CD14-positive monocyte (primary cell): Measurements from ENCODE around the gene PEMT. TPM values are rescaled to one million over a fixed set of nuclear protein-coding genes. Genes with fewer than 3 reads are reported as not detected.

ENCODE experiments used
- DNase-seq, 3 donors: peaks; one replicate each; pipeline ENCODE4 v3.0.0-alpha.2; 2011 to 2022
- H2AFZ ChIP-seq: 2 replicates; pipeline ENCODE4 v1.6.0; 2012; ENCODE audit warnings: mild to moderate bottlenecking, low read depth, low read length, inconsistent platforms; ENCODE audit not compliant: insufficient read depth, poor library complexity, severe bottlenecking
- H3K27ac ChIP-seq, 2 donors: 1 replicate in 1 of 2; 2 replicates in 1 of 2; pipeline ENCODE4 v1.5.1; 2012 to 2013; ENCODE audit warnings: low read length in 2 of 2, control low read depth in 1 of 2, inconsistent platforms in 1 of 2, low read depth in 1 of 2, mild to moderate bottlenecking in 1 of 2
- H3K27me3 ChIP-seq, 2 donors: one replicate each; pipeline versions ENCODE4 v1.6.0 to v1.6.1; 2011 to 2013; ENCODE audit warnings: low read length in 2 of 2; ENCODE audit not compliant: control insufficient read depth in 2 of 2, insufficient read depth in 2 of 2
- H3K36me3 ChIP-seq, 2 donors: replicated peaks in 1 of 2; 1 replicate in 1 of 2; 2 replicates in 1 of 2; pipeline versions ENCODE4 v1.5.1 to v1.6.1; 2012 to 2013; ENCODE audit warnings: low read length in 2 of 2, control low read depth in 1 of 2, inconsistent platforms in 1 of 2, mild to moderate bottlenecking in 1 of 2; ENCODE audit not compliant: insufficient read depth in 2 of 2, control insufficient read depth in 1 of 2
- H3K4me1 ChIP-seq, 2 donors: 1 replicate in 1 of 2; 2 replicates in 1 of 2; pipeline versions ENCODE4 v1.5.1 to v1.6.1; 2012 to 2013; ENCODE audit warnings: low read length in 2 of 2, control low read depth in 1 of 2, inconsistent platforms in 1 of 2, mild to moderate bottlenecking in 1 of 2, moderate library complexity in 1 of 2; ENCODE audit not compliant: insufficient read depth in 2 of 2, control insufficient read depth in 1 of 2
- H3K4me2 ChIP-seq: replicated peaks from 2 replicates; pipeline ENCODE3; 2012; ENCODE audit warnings: low read length, moderate library complexity, mild to moderate bottlenecking; ENCODE audit not compliant: poor library complexity, severe bottlenecking; ENCODE audit errors: extremely low read depth
- H3K4me3 ChIP-seq, 3 experiments: fragments of 200-600 bp in 1 of 3; sonication (generic) in 1 of 3; replicated peaks in 1 of 3; 1 replicate in 2 of 3; 2 replicates in 1 of 3; pipeline ENCODE4 v1.5.1; 2011 to 2013; ENCODE audit warnings: low read length in 3 of 3, mild to moderate bottlenecking in 3 of 3, control low read depth in 2 of 3, low read depth in 2 of 3, inconsistent platforms in 1 of 3, moderate library complexity in 1 of 3
- H3K79me2 ChIP-seq: 2 replicates; pipeline ENCODE4 v1.6.0; 2012; ENCODE audit warnings: mild to moderate bottlenecking, control low read depth, inconsistent platforms, low read length, moderate library complexity; ENCODE audit not compliant: insufficient read depth
- H3K9ac ChIP-seq: 2 replicates; pipeline ENCODE4 v1.6.0; 2017; ENCODE audit warnings: low read length, mild to moderate bottlenecking; ENCODE audit not compliant: insufficient read depth, poor library complexity, severe bottlenecking
- H3K9me3 ChIP-seq, 2 donors: replicated peaks in 1 of 2; 1 replicate in 1 of 2; 2 replicates in 1 of 2; pipeline versions ENCODE4 v1.5.1 to v1.6.1; 2012 to 2013; ENCODE audit warnings: low read length in 2 of 2, control low read depth in 1 of 2; ENCODE audit not compliant: control insufficient read depth in 1 of 2, insufficient read depth in 1 of 2
- H4K20me1 ChIP-seq: 2 replicates; pipeline ENCODE4 v1.6.0; 2012; ENCODE audit warnings: mild to moderate bottlenecking, low read length, control low read depth, moderate library complexity; ENCODE audit not compliant: insufficient read depth
- H3K27ac Mint-ChIP-seq, 7 donors: one replicate each; pipeline ENCODE4 v1.8.0; 2020; ENCODE audit warnings: mild to moderate bottlenecking in 7 of 7, mixed read lengths in 7 of 7, moderate library complexity in 6 of 7, inconsistent platforms in 2 of 7
- H3K27me3 Mint-ChIP-seq, 3 donors: one replicate each; pipeline ENCODE4 v1.8.0; 2021 to 2022; ENCODE audit warnings: low read depth in 3 of 3, mild to moderate bottlenecking in 3 of 3, mixed read lengths in 3 of 3, moderate library complexity in 3 of 3, inconsistent platforms in 1 of 3
- H3K36me3 Mint-ChIP-seq, 2 donors: one replicate each; pipeline ENCODE4 v1.8.0; 2020; ENCODE audit warnings: mixed read lengths in 2 of 2, inconsistent platforms in 1 of 2, mild to moderate bottlenecking in 1 of 2
- H3K4me1 Mint-ChIP-seq: one replicate; pipeline ENCODE4 v1.8.0; 2020; ENCODE audit warnings: mild to moderate bottlenecking, mixed read lengths
- H3K4me3 Mint-ChIP-seq, 2 donors: one replicate each; pipeline ENCODE4 v1.8.0; 2020; ENCODE audit warnings: mild to moderate bottlenecking in 2 of 2, mixed read lengths in 2 of 2, moderate library complexity in 1 of 2
- H3K9me3 Mint-ChIP-seq, 7 donors: one replicate each; pipeline ENCODE4 v1.8.0; 2020 to 2022; ENCODE audit warnings: mixed read lengths in 7 of 7, mild to moderate bottlenecking in 6 of 7, moderate library complexity in 6 of 7, inconsistent platforms in 2 of 7
- WGBS: methylation state at CpG from one replicate; pipeline ENCODE4 v1.1.5; 2013; ENCODE audit warnings: missing lambda C conversion rate; ENCODE audit not compliant: insufficient coverage; 5-methylcytosine and 5-hydroxymethylcytosine counted together
- intact Hi-C, 2 donors: fragments of 100-400 bp; cut with micrococcal nuclease; formaldehyde crosslinking; loops; one replicate each; pipeline versions ENCODE4 v1.15.0 to v1.15.1; 2023
- polyA plus RNA-seq, 3 donors: library from polyadenylated mRNA; depleted of rRNA in 1 of 3; unstranded in 2 of 3; stranded (reverse) in 1 of 3; fragments of 300-500 nt in 2 of 3; fragments of >200 nt in 1 of 3; fragmentation: Illumina TruSeq in 2 of 3; gene quantifications; 1 replicate in 2 of 3; 2 replicates in 1 of 3; pipeline ENCODE4 v1.2.3, GENCODE V29; 2012 to 2021
- TF ChIP-seq, protein P1 (sequence below): fragments of 200-600 bp; IDR thresholded peaks from one replicate; pipeline ENCODE4 v1.8.0; 2022; ENCODE audit warnings: antibody characterized with exemption, mild to moderate bottlenecking

Gene PEMT
- polyA plus RNA-seq, 3 donors, result 26.7 to 41.0 (median 38.4) TPM

DNA sequence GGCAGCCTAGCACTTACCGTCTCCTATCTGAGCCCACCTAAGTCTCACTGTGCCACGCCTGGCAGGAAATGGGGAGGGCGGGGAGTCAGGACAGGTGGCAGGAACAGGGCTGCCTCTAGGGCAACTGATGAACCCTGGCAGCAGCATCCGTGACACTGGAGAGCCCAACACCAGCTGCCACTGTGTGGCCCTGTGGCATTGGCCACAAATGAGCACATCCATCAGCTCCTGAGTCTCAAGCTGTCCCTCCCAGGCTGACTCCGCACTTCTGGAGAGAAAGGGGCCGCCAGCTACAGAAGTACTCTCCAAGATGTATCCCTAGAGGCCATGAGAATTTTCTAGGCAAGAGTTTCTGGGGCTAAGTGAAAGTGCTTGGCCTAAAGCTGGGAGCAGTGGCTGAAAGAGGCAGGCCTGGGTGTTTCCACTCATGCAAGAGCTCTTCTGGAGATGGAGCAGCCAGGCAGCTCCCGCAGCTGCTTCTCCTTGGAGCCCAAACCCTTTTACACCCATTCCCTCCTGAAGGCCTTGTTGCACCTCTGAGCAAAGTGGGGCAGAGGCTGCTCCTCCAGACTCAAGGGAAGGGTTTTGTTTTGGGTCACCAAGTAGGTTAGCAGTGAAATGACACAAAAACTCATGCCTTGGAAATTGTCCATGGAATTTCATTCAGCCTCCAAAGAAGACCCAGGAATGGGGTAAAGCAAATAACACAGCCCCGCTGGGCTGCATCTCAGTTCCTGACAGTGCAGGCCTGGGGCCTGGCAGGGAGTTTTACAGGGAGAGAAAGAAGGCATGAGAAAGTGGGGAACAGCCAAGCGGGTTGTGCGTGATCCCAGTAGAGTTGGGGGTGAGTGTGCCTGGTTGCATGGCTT lies 25.8 kb downstream of the PEMT start:
- Mint-ChIP-seq H3K4me3 (no peak overlapping the region), H3K4me1 (peaks cover 5% of the 10 kb centered on the region), H3K36me3 (peaks cover 2 to 4% of the 10 kb centered on the region in 2 donors), H3K27me3 (no peaks in the 10 kb centered on the region), H3K27ac (peak overlapping the region in 1 of 7 donors; percentile 38), H3K9me3 (no peaks in the 10 kb centered on the region)
- intact Hi-C loops, result loop anchor here in 1 of 2 donors (5.0 kb wide), 1 partner anchor 68 kb away; the partner anchor contains the start of gene RASD1
- no peak for DNase-seq
- TF ChIP-seq, protein P1, sequence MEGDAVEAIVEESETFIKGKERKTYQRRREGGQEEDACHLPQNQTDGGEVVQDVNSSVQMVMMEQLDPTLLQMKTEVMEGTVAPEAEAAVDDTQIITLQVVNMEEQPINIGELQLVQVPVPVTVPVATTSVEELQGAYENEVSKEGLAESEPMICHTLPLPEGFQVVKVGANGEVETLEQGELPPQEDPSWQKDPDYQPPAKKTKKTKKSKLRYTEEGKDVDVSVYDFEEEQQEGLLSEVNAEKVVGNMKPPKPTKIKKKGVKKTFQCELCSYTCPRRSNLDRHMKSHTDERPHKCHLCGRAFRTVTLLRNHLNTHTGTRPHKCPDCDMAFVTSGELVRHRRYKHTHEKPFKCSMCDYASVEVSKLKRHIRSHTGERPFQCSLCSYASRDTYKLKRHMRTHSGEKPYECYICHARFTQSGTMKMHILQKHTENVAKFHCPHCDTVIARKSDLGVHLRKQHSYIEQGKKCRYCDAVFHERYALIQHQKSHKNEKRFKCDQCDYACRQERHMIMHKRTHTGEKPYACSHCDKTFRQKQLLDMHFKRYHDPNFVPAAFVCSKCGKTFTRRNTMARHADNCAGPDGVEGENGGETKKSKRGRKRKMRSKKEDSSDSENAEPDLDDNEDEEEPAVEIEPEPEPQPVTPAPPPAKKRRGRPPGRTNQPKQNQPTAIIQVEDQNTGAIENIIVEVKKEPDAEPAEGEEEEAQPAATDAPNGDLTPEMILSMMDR, result no peak
- Histone ChIP-seq H3K27ac (no peak overlapping the region), H3K79me2 (no peaks in the 10 kb centered on the region), H3K9me3 (no peaks in the 10 kb centered on the region), H3K4me2 (no peak overlapping the region), H4K20me1 (no peaks in the 10 kb centered on the region), H3K36me3 (no peaks in the 10 kb centered on the region), H3K27me3 (no peaks in the 10 kb centered on the region), H3K9ac (no peak overlapping the region), H3K4me1 (peaks cover 6 to 10% of the 10 kb centered on the region in 2 donors), H2AFZ (no peak overlapping the region), H3K4me3 (no peak overlapping the region)
- WGBS, result 90% methylated on average over 6 of the region's 10 CpGs

DNA sequence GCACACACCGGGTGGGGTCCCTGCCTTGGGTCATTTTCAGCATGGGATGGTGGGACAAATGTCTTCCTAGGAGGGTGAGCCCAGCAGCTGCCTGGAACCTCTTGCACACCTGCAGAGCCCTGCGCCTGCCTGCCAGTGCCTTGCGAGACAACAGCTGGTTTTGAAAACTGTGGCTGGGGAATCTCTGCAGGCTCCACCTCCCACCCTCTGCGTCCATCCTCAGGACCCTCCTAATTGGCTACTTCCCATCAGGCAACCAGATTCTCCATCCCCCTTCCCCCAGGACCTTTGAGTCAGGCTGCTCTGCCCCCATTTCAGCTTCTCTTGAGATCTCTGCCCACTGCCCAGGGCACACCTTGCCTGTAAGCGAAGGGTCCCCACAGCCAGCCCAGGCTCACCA lies 26.6 kb downstream of the PEMT start:
- Histone ChIP-seq H3K9ac (no peak overlapping the region), H3K27ac (no peak overlapping the region), H2AFZ (no peak overlapping the region), H3K4me3 (no peak overlapping the region), H3K36me3 (no peaks in the 10 kb centered on the region), H4K20me1 (no peaks in the 10 kb centered on the region), H3K9me3 (no peaks in the 10 kb centered on the region), H3K27me3 (no peaks in the 10 kb centered on the region), H3K4me2 (no peak overlapping the region), H3K79me2 (no peaks in the 10 kb centered on the region), H3K4me1 (peaks cover 6 to 10% of the 10 kb centered on the region in 2 donors)
- Mint-ChIP-seq H3K9me3 (no peaks in the 10 kb centered on the region), H3K36me3 (peaks cover 2 to 4% of the 10 kb centered on the region in 2 donors), H3K4me3 (no peak overlapping the region), H3K27ac (no peak overlapping the region), H3K27me3 (no peaks in the 10 kb centered on the region), H3K4me1 (peaks cover 5% of the 10 kb centered on the region)
- TF ChIP-seq, protein P1, result no peak
- 100% methylated on average over 4 of the region's 5 CpGs for WGBS
- no peak for DNase-seq
- intact Hi-C loops, result loop anchor here in 1 of 2 donors (5.0 kb wide), 1 partner anchor 68 kb away; the partner anchor contains the start of gene RASD1
